Pulmonary artery endothelial cell (primary cell): ENCODE data around the gene SLCO3A1. TPM values are rescaled to one million over a fixed set of nuclear protein-coding genes. Genes with fewer than 3 reads are reported as not detected.
"Not testable (repeated sequence)": the region's sequence is repeated elsewhere in the genome, so short reads cannot be mapped to it uniquely, and the experiment has no call there.

ENCODE experiments used
- DNase-seq: peaks from one replicate; pipeline ENCODE4 v3.0.0-alpha.2; 2011; ENCODE audit warnings: low read depth, low spot score
- total RNA-seq: library from RNA; depleted of rRNA; stranded (reverse); fragments of >200 nt; gene quantifications from 2 replicates; pipeline ENCODE4 v1.2.3, GENCODE V29; 2014

SLCO3A1 gene
- total RNA-seq, 1 donor from 2014 or later, result 1.9 TPM

DNA sequence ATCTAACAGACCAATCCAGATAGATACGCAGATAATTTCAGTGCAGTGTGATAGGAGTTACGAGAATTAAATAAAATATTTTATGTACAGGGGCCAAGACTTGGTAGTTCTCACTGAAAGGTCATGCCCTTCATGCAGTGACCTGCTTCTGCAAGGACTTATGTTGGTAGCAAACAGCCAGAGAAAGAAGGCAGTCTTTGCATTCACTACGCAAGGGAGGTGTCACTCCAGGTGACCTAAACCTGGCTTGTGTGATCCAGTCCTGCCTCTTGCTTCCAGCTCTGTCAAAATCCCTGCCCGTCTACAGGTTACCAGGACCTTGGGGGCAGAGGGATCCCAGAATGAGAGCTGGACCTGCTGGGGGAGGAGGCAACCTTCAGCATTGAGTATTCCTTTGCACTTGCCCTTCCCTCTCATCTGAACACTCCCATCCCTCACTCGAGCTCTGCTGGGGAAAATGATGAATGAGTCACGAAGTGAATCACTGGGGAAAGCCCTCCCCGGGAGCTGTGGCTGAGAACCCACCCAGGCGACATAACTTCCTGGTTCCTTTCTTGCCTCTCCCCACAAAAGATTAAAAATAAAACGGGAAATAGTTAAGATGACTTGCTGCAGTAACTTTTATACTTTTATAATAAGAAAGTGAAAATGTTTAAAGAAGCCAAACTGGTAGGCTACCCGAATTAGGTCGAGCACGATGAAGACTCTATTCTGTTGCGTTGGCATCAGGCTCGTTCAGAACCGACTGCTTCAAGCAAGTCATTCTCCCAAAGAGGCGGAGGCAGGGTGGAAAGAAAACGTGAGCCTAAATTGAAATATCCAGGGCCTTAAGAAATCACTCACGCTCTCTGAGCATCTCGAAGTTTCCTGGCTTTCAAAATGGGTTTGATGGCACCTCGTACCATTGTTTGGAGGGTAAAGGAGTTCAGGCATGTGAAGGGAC is 216.1 kb downstream of the SLCO3A1 start:
- DNase-seq, result no peak

DNA sequence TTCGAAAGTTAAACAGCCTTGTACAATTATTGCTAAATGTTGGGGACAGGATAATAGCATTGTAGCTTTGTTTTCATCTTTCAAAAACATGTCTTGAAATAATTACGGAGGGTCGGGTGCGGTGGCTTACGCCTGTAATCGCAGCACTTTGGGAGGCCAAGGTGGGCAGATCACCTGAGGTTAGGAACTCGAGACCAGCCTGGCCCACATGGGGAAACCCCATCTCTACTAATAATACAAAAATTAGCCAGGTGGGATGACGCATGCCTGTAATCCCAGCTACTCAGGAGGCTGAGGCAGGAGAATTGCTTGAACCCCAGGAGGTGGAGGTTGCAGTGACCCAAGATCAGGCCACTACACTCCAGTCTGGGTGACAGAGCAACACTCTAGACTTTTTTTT is 216.7 kb downstream of the SLCO3A1 start:
- DNase-seq, result not testable (repeated sequence)

DNA sequence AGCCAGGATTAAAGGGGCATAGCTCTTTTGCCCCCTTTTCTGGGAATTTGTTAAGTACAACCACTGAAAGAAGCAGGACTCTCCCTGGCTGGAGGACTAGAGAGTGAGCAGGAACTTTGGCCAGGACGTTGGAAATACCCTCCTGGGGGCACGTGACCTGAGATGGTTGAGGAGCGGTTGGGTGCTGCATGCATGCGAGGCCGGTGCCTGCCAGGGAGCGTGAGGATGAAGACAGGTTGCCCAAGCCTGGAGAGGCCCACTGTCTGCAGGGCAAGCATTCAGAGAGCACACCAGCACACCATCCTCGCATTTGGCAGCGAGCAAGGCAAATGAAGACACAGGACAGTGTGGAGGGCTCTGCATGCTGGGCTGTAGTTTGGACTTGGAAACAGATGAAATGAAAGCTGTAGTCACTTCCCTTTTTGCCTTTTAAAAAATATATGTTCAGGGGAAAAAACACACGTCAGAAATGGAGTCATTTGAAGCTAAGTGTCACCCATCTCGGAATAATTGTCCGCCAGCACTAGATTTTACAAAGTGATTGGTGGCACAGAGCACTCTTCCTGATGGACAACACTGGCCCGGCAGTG is 217.6 kb downstream of the SLCO3A1 start:
- DNase-seq, result no peak

GRCh38 chr15:92073044-92073785 is 219.7 kb downstream of the SLCO3A1 start:
- no peak for DNase-seq

GRCh38 chr15:92074101-92074500 is 220.6 kb downstream of the SLCO3A1 start:
- no peak for DNase-seq

GRCh38 chr15:92074646-92075045 is 221.1 kb downstream of the SLCO3A1 start:
- DNase-seq, result no peak

GRCh38 chr15:92075764-92076163 is 222.3 kb downstream of the SLCO3A1 start:
- DNase-seq, result no peak

GRCh38 chr15:92076541-92076940 is 223.0 kb downstream of the SLCO3A1 start:
- DNase-seq, result no peak

DNA sequence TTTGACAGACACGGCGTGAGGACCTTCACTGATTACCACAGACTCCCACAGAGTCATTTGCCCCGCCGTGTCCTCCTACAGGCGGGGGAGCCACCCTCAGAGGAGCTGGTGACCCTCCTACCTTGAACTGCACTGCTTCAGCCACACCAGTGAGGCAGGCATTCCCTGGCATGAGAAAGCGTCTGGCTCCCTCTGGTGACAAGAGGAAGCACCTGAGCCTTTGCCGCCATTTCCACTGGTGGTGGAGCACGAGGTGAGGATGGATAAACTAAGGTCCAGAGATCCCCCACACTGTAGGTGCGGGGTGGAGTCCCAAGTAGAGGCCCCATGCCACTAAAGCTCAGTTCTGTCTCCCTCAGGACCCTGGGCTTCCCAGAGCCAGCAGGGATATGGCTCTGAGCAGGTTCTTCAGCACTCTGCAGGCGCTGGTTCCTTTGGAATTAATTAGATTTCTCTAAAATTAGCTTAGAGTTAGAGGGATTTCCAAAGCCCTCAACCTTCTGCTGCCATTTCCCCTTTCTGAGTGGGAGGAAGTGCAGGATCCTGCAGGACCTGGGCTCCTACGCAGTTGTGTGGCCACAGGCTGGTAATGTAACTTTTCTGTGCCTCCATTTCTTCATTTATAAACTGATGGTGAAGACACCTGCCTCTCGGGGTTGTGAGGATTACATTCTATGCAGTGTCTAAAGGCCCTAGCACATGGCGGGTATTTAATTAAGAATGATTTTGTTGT is 224.0 kb downstream of the SLCO3A1 start:
- no peak for DNase-seq

DNA sequence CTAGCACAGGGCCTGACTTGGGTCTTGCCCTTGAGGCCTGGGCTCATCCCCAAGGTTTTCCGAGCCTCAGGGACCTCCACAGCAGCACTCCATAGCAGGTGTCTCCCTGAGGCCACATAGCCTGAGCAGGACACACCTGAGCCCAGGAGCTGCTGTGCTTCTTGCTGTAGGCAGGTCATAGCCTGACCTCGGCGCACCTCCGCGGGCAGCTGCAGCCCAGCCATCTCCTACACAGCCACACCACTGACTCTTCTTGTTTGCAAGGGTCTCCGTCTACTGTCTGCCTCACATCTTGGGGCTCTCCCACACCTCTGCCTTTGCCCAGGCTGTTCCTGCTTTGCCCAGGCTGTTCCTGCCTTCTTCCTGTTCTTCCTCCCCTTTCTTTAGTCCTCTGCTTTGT is 224.8 kb downstream of the SLCO3A1 start:
- no peak for DNase-seq

DNA sequence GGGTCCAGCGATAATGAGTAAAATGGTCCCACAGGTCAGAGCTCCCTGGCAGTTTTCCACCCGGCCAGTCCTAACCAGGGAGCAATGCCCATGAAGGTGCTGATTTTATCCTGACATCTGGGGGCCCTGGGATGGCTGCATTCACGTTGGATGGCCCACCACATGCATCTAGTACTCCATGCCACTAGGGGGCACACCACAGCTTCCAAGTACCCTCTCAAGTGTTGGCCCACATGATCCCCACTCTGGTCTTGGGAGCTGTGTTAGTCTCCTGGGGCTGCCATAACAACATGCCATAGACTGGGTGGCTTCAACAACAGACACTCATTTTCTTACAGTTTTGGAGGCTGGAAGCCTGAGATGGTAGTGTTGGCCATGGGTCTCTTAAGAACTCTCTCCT is 225.5 kb downstream of the SLCO3A1 start:
- no peak for DNase-seq

GRCh38 chr15:92079647-92080255 is 226.2 kb downstream of the SLCO3A1 start:
- DNase-seq, result no peak

GRCh38 chr15:92082006-92082843 is 228.7 kb downstream of the SLCO3A1 start:
- no peak for DNase-seq

GRCh38 chr15:92083190-92083589 is 229.7 kb downstream of the SLCO3A1 start:
- no peak for DNase-seq

DNA sequence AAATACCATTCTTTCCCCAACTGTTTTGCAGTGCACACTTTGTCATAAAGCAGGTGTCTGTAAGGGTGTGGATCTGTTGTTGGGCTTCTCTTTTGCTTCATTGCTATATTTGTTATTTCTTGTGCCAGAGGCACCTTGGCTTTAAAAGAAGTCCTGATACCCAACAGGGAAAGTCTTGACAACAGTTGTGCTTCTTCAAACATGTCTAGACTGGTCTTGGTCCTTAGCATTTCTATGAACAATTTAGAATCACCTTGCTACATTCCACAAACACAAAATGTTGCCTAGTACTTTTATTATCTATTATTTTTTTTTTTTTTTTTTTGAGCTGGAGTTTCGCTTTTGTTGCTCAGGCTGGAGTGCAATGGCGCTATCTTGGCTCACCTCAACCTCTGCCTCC is 233.7 kb downstream of the SLCO3A1 start:
- DNase-seq, result no peak

- DNase-seq, result no peak
Measured at GRCh38 chr15:92091155-92091734, 237.7 kb downstream of the SLCO3A1 start.

DNA sequence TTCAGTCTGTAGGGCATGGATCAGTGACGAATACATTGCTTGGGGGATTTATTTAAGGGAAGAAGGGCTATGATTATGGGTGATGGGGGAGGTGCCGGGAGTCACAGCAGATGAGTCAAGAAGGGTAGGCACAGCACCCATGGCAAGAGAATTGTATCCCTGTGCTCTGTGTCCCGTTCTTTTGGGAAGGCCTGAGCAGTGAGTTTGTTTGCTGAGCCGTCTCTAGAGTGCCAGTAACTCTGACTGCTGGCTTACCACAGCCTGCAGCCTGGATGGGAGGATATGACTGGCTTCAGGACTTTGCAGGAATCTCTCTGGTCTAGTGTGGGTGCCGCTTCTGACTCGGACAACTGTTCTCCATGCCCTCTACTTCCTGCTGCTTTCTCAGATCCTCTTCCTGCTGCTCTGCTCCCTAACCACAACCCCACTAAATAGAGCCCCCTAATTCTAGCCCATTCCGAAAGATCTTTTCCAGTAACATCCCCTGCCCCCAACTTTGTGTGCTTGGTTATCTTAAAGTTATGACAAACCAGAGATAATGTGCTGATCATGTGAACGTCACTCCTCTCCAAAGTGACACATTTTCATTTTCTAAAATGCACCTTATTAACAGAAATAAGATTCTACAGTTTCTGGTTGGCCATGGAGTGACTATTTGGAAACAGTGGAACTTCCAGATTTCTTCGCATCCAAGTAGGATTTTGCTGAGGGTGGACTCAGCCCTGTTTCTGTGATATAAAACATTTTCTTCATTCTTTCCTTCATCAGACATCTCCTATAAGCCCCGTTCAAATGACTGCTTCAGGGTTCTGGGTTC is 239.0 kb downstream of the SLCO3A1 start:
- DNase-seq, result no peak

GRCh38 chr15:92095693-92096092 is 242.2 kb downstream of the SLCO3A1 start:
- no peak for DNase-seq
